Vagina (tissue), 2 donors: Measurements from ENCODE around the gene FANCC. TPM values are rescaled to one million over a fixed set of nuclear protein-coding genes. Genes with fewer than 3 reads are reported as not detected.

Experiments
- DNase-seq, 2 donors: peaks; one replicate each; pipeline ENCODE4 v3.0.0-alpha.2; 2017; ENCODE audit errors: extremely low spot score in 2 of 2
- H3K27ac ChIP-seq: fragments of 200-600 bp; sonication (generic); one replicate; pipeline ENCODE4 v1.5.1; 2019
- H3K27me3 ChIP-seq: fragments of 200-600 bp; sonication (generic); one replicate; pipeline ENCODE4 v1.5.1; 2019
- H3K36me3 ChIP-seq, 2 donors: fragments of 200-600 bp; sonication (generic); one replicate each; pipeline ENCODE4 v1.5.1; 2017 to 2019
- H3K4me1 ChIP-seq: fragments of 200-600 bp; sonication (generic); one replicate; pipeline ENCODE4 v1.5.1; 2019
- H3K4me3 ChIP-seq, 2 donors: fragments of 200-600 bp; sonication (generic); 1 replicate in 1 of 2; 2 replicates in 1 of 2; pipeline ENCODE4 v1.5.1; 2016 to 2019
- H3K9me3 ChIP-seq: fragments of 200-600 bp; sonication (generic); one replicate; pipeline ENCODE4 v1.5.1; 2019
- POLR2A ChIP-seq, 2 donors: fragments of 450-650 bp; IDR thresholded peaks; one replicate each; pipeline ENCODE4 v1.6.1; 2017; ENCODE audit warnings: antibody characterized with exemption in 2 of 2, mild to moderate bottlenecking in 2 of 2, moderate library complexity in 2 of 2
- POLR2AphosphoS5 ChIP-seq, 2 donors: sonication (generic); formaldehyde crosslinking; IDR thresholded peaks; one replicate each; pipeline ENCODE4 v1.9.0; 2017; ENCODE audit warnings: antibody characterized with exemption in 2 of 2, mild to moderate bottlenecking in 2 of 2, low read depth in 1 of 2; ENCODE audit not compliant: insufficient read depth in 1 of 2
- intact Hi-C: fragments of 100-400 bp; cut with DNase I; formaldehyde crosslinking; loops from one replicate; pipeline ENCODE4 v1.15.1; 2023
- total RNA-seq: library from RNA; depleted of rRNA; stranded (reverse); fragments of >200 nt; gene quantifications from one replicate; pipeline ENCODE4 v1.2.3, GENCODE V29; 2016
- TF ChIP-seq, protein P1 (sequence below), 3 experiments: fragments of 450-650 bp in 2 of 3; fragments of 200-600 bp in 1 of 3; sonication (generic) in 1 of 3; IDR thresholded peaks; one replicate each; pipeline ENCODE4 v1.5.1; 2017 to 2019; ENCODE audit warnings: antibody characterized with exemption in 3 of 3, mild to moderate bottlenecking in 2 of 3, moderate library complexity in 2 of 3

The FANCC gene
- total RNA-seq, 1 donor from 2014 or later: 17.2 TPM

- intact Hi-C loops: loop anchor here (10.0 kb wide), 1 partner anchor 54 kb away; no protein-coding TSS in a partner anchor
- Histone ChIP-seq H3K27me3 (no peaks in the 10 kb centered on the region), H3K36me3 (peaks cover 0 to 22% of the 10 kb centered on the region in 2 donors), H3K9me3 (no peaks in the 10 kb centered on the region), H3K4me1 (peaks cover 100% of the 10 kb centered on the region), H3K4me3 (peak overlapping the region; percentile 20 to 30), H3K27ac (peak overlapping the region; percentile 95)
- DNase-seq: no peak
- no peak for TF ChIP-seq POLR2A (IDR thresholded peaks at IDR 0.05)
- TF ChIP-seq, protein P1, sequence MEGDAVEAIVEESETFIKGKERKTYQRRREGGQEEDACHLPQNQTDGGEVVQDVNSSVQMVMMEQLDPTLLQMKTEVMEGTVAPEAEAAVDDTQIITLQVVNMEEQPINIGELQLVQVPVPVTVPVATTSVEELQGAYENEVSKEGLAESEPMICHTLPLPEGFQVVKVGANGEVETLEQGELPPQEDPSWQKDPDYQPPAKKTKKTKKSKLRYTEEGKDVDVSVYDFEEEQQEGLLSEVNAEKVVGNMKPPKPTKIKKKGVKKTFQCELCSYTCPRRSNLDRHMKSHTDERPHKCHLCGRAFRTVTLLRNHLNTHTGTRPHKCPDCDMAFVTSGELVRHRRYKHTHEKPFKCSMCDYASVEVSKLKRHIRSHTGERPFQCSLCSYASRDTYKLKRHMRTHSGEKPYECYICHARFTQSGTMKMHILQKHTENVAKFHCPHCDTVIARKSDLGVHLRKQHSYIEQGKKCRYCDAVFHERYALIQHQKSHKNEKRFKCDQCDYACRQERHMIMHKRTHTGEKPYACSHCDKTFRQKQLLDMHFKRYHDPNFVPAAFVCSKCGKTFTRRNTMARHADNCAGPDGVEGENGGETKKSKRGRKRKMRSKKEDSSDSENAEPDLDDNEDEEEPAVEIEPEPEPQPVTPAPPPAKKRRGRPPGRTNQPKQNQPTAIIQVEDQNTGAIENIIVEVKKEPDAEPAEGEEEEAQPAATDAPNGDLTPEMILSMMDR (IDR thresholded peaks at IDR 0.05): no peak
- TF ChIP-seq POLR2AphosphoS5 (IDR thresholded peaks at IDR 0.05; ENCODE audit: insufficient read depth in 1 of 2, low read depth in 1 of 2): no peak
These were observed 258.6 kb downstream of the FANCC start for GRCh38 chr9:95058795-95059386.

GRCh38 chr9:95058121-95058785 is 259.3 kb downstream of the FANCC start:
- H3K4me3 ChIP-seq: peak overlapping the region; percentile 20 to 30
- peak in 1 of 2 donors; percentile 61 for DNase-seq
- H3K36me3 ChIP-seq: peaks cover 0 to 21% of the 10 kb centered on the region in 2 donors
- H3K9me3 ChIP-seq: no peaks in the 10 kb centered on the region
- H3K27ac ChIP-seq: peak overlapping the region; percentile 95
- TF ChIP-seq POLR2A (IDR thresholded peaks at IDR 0.05) (no peak), POLR2AphosphoS5 (IDR thresholded peaks at IDR 0.05; ENCODE audit: insufficient read depth in 1 of 2, low read depth in 1 of 2) (no peak)
- TF ChIP-seq, protein P1 (IDR thresholded peaks at IDR 0.05): no peak
- H3K27me3 ChIP-seq: no peaks in the 10 kb centered on the region
- intact Hi-C loops: loop anchor here (10.0 kb wide), 1 partner anchor 53 kb away; no protein-coding TSS in a partner anchor
- peaks cover 100% of the 10 kb centered on the region for H3K4me1 ChIP-seq

DNA sequence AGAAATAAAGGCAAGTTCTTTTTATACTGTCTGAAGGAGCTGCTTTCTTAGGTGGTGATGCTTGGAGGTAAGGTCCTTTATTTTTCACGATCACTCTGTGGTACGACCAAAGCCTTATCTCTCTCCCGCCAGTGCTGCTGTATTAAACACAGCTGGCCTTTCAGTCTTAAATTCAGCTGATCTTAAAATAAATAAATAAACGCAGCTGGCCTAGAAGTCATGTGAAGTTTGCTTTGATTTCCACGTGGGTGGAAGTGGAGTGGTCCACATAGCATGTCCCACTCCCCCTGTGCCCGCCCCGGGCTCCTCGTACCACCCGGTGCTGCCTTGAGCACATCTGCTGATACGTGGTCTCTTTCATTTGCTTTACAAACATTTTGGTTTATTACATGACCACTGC is 260.4 kb downstream of the FANCC start:
- peaks cover 0 to 17% of the 10 kb centered on the region in 2 donors for H3K36me3 ChIP-seq
- peak in 1 of 2 donors; percentile 16 for DNase-seq
- H3K4me3 ChIP-seq: peak overlapping the region; percentile 30 to 32
- intact Hi-C loops: loop anchor here (2.0 to 10.0 kb wide), 2 partner anchors 16 to 52 kb away; no protein-coding TSS in a partner anchor
- peaks cover 90% of the 10 kb centered on the region for H3K4me1 ChIP-seq
- no peaks in the 10 kb centered on the region for H3K27me3 ChIP-seq
- peak overlapping the region; percentile 95 for H3K27ac ChIP-seq
- TF ChIP-seq, protein P1 (IDR thresholded peaks at IDR 0.05): no peak
- no peak for TF ChIP-seq POLR2A (IDR thresholded peaks at IDR 0.05)
- no peak for TF ChIP-seq POLR2AphosphoS5 (IDR thresholded peaks at IDR 0.05; ENCODE audit: insufficient read depth in 1 of 2, low read depth in 1 of 2)
- H3K9me3 ChIP-seq: no peaks in the 10 kb centered on the region

GRCh38 chr9:95055851-95056551 is 261.5 kb downstream of the FANCC start:
- H3K27ac ChIP-seq: peak overlapping the region; percentile 95
- peak in 1 of 2 donors; percentile 49 for DNase-seq
- H3K4me3 ChIP-seq: peak overlapping the region; percentile 30 to 32
- H3K9me3 ChIP-seq: no peaks in the 10 kb centered on the region
- H3K36me3 ChIP-seq: peaks cover 0 to 8% of the 10 kb centered on the region in 2 donors
- TF ChIP-seq POLR2A (IDR thresholded peaks at IDR 0.05) (no peak), POLR2AphosphoS5 (IDR thresholded peaks at IDR 0.05; ENCODE audit: insufficient read depth in 1 of 2, low read depth in 1 of 2) (peak in 1 of 2 donors; percentile 44)
- TF ChIP-seq, protein P1 (IDR thresholded peaks at IDR 0.05): no peak
- intact Hi-C loops: loop anchor here (2.0 to 10.0 kb wide), 2 partner anchors 17 to 51 kb away; no protein-coding TSS in a partner anchor
- H3K4me1 ChIP-seq: peaks cover 85% of the 10 kb centered on the region
- H3K27me3 ChIP-seq: no peaks in the 10 kb centered on the region
